GM23338 (cell line): ENCODE results near the gene EGFR. TPM values are rescaled to one million over a fixed set of nuclear protein-coding genes. Genes with fewer than 3 reads are reported as not detected.

ENCODE experiments used
- ATAC-seq: fragments of 200-7000 bp; cut with Tn5 transposase; 3 replicates; pipeline ENCODE4 v1.9.1; 2020
- DNase-seq: peaks from one replicate; pipeline ENCODE4 v3.0.0-alpha.2; 2015; ENCODE audit warnings: low spot score
- H2AFZ ChIP-seq: fragments of 200-600 bp; sonication (generic); 2 replicates; pipeline ENCODE4 v1.8.0; 2016; ENCODE audit warnings: antibody characterized with exemption, mild to moderate bottlenecking, moderate library complexity
- H3F3A ChIP-seq: fragments of 200-600 bp; sonication (generic); replicated peaks from 2 replicates; pipeline ENCODE4 v1.8.0; 2017; ENCODE audit warnings: antibody characterized with exemption, mixed run types, low read depth
- H3K27ac ChIP-seq: fragments of 200-600 bp; sonication (generic); 2 replicates; pipeline ENCODE4 v1.6.1; 2016; ENCODE audit warnings: low read depth
- H3K27me3 ChIP-seq: fragments of 200-600 bp; sonication (generic); 2 replicates; pipeline ENCODE4 v1.8.0; 2016; ENCODE audit warnings: mild to moderate bottlenecking, mixed run types, moderate library complexity; ENCODE audit not compliant: insufficient read depth
- H3K36me3 ChIP-seq: fragments of 200-600 bp; sonication (generic); 2 replicates; pipeline ENCODE4 v1.8.0; 2016; ENCODE audit warnings: mild to moderate bottlenecking; ENCODE audit not compliant: insufficient read depth
- H3K4me1 ChIP-seq: fragments of 200-600 bp; sonication (generic); 2 replicates; pipeline ENCODE4 v1.8.0; 2016; ENCODE audit warnings: mild to moderate bottlenecking, moderate library complexity; ENCODE audit not compliant: insufficient read depth
- H3K4me2 ChIP-seq: fragments of 200-600 bp; sonication (generic); 2 replicates; pipeline ENCODE4 v1.7.1; 2017; ENCODE audit warnings: mixed run types
- H3K4me3 ChIP-seq: fragments of 200-600 bp; sonication (generic); 2 replicates; pipeline ENCODE4 v1.6.1; 2016; ENCODE audit warnings: mixed run types
- H3K79me2 ChIP-seq: fragments of 200-600 bp; sonication (generic); replicated peaks from 2 replicates; pipeline ENCODE4 v1.8.0; 2017; ENCODE audit warnings: mild to moderate bottlenecking; ENCODE audit not compliant: insufficient read depth
- H3K9me2 ChIP-seq: fragments of 200-600 bp; sonication (generic); 2 replicates; pipeline ENCODE4 v1.8.0; 2017; ENCODE audit not compliant: insufficient read depth
- H4K20me1 ChIP-seq: fragments of 200-600 bp; sonication (generic); replicated peaks from 2 replicates; pipeline ENCODE4 v1.8.0; 2017; ENCODE audit warnings: mild to moderate bottlenecking; ENCODE audit not compliant: insufficient read depth
- H3K27ac Mint-ChIP-seq: 2 replicates; pipeline ENCODE4 v1.8.0; 2020; ENCODE audit warnings: inconsistent platforms, mild to moderate bottlenecking, moderate library complexity, mixed read lengths
- H3K27me3 Mint-ChIP-seq: 3 replicates; pipeline ENCODE4 v1.8.0; 2022; ENCODE audit warnings: low read depth, mild to moderate bottlenecking, moderate library complexity, mixed read lengths, inconsistent platforms; ENCODE audit not compliant: insufficient read depth, poor library complexity
- H3K36me3 Mint-ChIP-seq: 3 replicates; pipeline ENCODE4 v1.8.0; 2021; ENCODE audit warnings: low read depth, mild to moderate bottlenecking, inconsistent platforms, moderate library complexity, mixed read lengths
- H3K4me1 Mint-ChIP-seq: 3 replicates; pipeline ENCODE4 v1.8.0; 2020; ENCODE audit warnings: mild to moderate bottlenecking, inconsistent platforms, mixed read lengths
- H3K4me3 Mint-ChIP-seq: 3 replicates; pipeline ENCODE4 v1.8.0; 2021; ENCODE audit warnings: moderate library complexity, mild to moderate bottlenecking, inconsistent platforms, mixed read lengths
- H3K9me3 Mint-ChIP-seq: 3 replicates; pipeline ENCODE4 v1.8.0; 2020; ENCODE audit warnings: moderate library complexity, mild to moderate bottlenecking, inconsistent platforms, mixed read lengths
- CREB1 ChIP-seq: fragments of 250-450 bp; sonication (Bioruptor Pico); IDR thresholded peaks from 2 replicates; pipeline ENCODE4 v1.5.0; 2020; ENCODE audit warnings: low read depth, mild to moderate bottlenecking, moderate library complexity
- EZH2 ChIP-seq: fragments of 200-600 bp; sonication (generic); IDR thresholded peaks from one replicate; pipeline ENCODE4 v1.8.0; 2017; ENCODE audit warnings: antibody characterized with exemption, mild to moderate bottlenecking, low read depth; ENCODE audit not compliant: unreplicated experiment
- EZH2phosphoT487 ChIP-seq: fragments of 200-600 bp; sonication (generic); IDR thresholded peaks from one replicate; pipeline ENCODE4 v1.8.1; 2018; ENCODE audit warnings: antibody characterized with exemption; ENCODE audit not compliant: unreplicated experiment
- JUNB ChIP-seq: IDR thresholded peaks from one replicate; pipeline ENCODE4 v1.6.1; 2016; ENCODE audit warnings: antibody characterized with exemption; ENCODE audit not compliant: unreplicated experiment
- NANOG ChIP-seq: IDR thresholded peaks from 2 replicates; pipeline ENCODE4 v1.6.1; 2016; ENCODE audit warnings: antibody characterized with exemption, borderline replicate concordance
- POLR2AphosphoS5 ChIP-seq: IDR thresholded peaks from 2 replicates; pipeline ENCODE4 v1.6.1; 2016; ENCODE audit warnings: antibody characterized with exemption, low read depth
- STAT1 ChIP-seq: IDR thresholded peaks from one replicate; pipeline ENCODE4 v1.6.1; 2016; ENCODE audit warnings: antibody characterized with exemption; ENCODE audit not compliant: unreplicated experiment
- ZNF114 ChIP-seq: fragments of 250-450 bp; sonication (Bioruptor Pico); IDR thresholded peaks from 2 replicates; pipeline ENCODE4 v1.5.0; 2020; ENCODE audit warnings: mild to moderate bottlenecking, moderate library complexity
- ZNF331 ChIP-seq: fragments of 250-450 bp; sonication (Bioruptor Pico); IDR thresholded peaks from 2 replicates; pipeline ENCODE4 v1.5.0; 2020; ENCODE audit warnings: low read depth, mild to moderate bottlenecking, moderate library complexity
- polyA plus RNA-seq: library from polyadenylated mRNA; unstranded; fragments of >200 nt; fragmentation: Nextera tagmentation; extraction: Ambion mirVana; gene quantifications from 2 replicates; pipeline ENCODE4 v1.2.1, GENCODE V29; 2016
- total RNA-seq: library from RNA; depleted of rRNA; stranded (reverse); fragments of >200 nt; shearing (Covaris generic); gene quantifications from 2 replicates; pipeline ENCODE4 v1.2.3, GENCODE V29; 2014
- TF ChIP-seq, protein P1 (sequence below): IDR thresholded peaks from 2 replicates; pipeline ENCODE4 v1.6.1; 2016; ENCODE audit warnings: antibody characterized with exemption
- TF ChIP-seq, protein P2 (sequence below): IDR thresholded peaks from one replicate; pipeline ENCODE4 v1.6.1; 2018; ENCODE audit warnings: antibody characterized with exemption; ENCODE audit not compliant: unreplicated experiment
- TF ChIP-seq, protein P3 (sequence below), 2 experiments: fragments of 200-600 bp in 1 of 2; sonication (generic) in 1 of 2; conservative IDR thresholded peaks; 2 replicates each; pipeline versions ENCODE4 v1.5.1 to v1.6.1; 2016 to 2017; ENCODE audit warnings: antibody characterized with exemption in 2 of 2, low read depth in 2 of 2, mild to moderate bottlenecking in 2 of 2, moderate library complexity in 1 of 2
- TF ChIP-seq, protein P4 (sequence below): fragments of 250-450 bp; sonication (Bioruptor Pico); IDR thresholded peaks from 2 replicates; pipeline ENCODE4 v1.5.0; 2020; ENCODE audit warnings: mild to moderate bottlenecking, moderate library complexity

EGFR gene
- total and polyA plus RNA-seq, 2 experiments from 2014 or later: 1.5 to 4.5 TPM

DNA sequence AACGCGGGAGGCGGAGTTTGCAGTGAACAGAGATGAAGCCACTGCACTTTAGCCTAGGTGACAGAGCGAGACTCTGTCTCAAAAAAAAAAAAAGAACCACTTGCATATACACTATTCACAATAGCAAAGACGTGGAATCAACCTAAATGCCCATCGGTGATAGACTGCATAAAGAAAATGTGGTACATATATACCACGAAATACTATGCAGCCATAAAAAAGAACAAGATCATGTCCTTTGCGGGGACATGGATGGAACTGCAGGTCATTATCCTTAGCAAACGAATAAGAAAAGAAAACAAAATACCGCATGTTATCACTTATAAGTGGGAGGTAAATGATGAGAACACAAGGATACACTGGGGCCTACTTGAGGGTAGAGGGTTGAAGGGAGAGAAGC lies 39.5 kb downstream of the EGFR start:
- DNase-seq (no peak), ATAC-seq (no peak)
- no peaks in the 10 kb centered on the region for H3K36me3 ChIP-seq
- peaks cover 5% of the 10 kb centered on the region for H3K27me3 Mint-ChIP-seq
- no peaks in the 10 kb centered on the region for H3K9me3 Mint-ChIP-seq
- no peak overlapping the region for H3K4me2 ChIP-seq
- no peaks in the 10 kb centered on the region for H3K4me1 ChIP-seq
- H4K20me1 ChIP-seq: no peaks in the 10 kb centered on the region
- H3K27ac Mint-ChIP-seq: no peak overlapping the region
- H3K4me1 Mint-ChIP-seq: peaks cover 4% of the 10 kb centered on the region; the same call in 2 of the 3 replicates
- TF ChIP-seq JUNB: no peak
- no peak for TF ChIP-seq NANOG
- no peak for TF ChIP-seq ZNF114 (CRISPR knock-in tag)
- TF ChIP-seq, protein P1, sequence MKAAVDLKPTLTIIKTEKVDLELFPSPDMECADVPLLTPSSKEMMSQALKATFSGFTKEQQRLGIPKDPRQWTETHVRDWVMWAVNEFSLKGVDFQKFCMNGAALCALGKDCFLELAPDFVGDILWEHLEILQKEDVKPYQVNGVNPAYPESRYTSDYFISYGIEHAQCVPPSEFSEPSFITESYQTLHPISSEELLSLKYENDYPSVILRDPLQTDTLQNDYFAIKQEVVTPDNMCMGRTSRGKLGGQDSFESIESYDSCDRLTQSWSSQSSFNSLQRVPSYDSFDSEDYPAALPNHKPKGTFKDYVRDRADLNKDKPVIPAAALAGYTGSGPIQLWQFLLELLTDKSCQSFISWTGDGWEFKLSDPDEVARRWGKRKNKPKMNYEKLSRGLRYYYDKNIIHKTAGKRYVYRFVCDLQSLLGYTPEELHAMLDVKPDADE: no peak
- no peak for TF ChIP-seq POLR2AphosphoS5
- TF ChIP-seq STAT1: no peak
- TF ChIP-seq, protein P2, sequence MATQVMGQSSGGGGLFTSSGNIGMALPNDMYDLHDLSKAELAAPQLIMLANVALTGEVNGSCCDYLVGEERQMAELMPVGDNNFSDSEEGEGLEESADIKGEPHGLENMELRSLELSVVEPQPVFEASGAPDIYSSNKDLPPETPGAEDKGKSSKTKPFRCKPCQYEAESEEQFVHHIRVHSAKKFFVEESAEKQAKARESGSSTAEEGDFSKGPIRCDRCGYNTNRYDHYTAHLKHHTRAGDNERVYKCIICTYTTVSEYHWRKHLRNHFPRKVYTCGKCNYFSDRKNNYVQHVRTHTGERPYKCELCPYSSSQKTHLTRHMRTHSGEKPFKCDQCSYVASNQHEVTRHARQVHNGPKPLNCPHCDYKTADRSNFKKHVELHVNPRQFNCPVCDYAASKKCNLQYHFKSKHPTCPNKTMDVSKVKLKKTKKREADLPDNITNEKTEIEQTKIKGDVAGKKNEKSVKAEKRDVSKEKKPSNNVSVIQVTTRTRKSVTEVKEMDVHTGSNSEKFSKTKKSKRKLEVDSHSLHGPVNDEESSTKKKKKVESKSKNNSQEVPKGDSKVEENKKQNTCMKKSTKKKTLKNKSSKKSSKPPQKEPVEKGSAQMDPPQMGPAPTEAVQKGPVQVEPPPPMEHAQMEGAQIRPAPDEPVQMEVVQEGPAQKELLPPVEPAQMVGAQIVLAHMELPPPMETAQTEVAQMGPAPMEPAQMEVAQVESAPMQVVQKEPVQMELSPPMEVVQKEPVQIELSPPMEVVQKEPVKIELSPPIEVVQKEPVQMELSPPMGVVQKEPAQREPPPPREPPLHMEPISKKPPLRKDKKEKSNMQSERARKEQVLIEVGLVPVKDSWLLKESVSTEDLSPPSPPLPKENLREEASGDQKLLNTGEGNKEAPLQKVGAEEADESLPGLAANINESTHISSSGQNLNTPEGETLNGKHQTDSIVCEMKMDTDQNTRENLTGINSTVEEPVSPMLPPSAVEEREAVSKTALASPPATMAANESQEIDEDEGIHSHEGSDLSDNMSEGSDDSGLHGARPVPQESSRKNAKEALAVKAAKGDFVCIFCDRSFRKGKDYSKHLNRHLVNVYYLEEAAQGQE: no peak
- TF ChIP-seq, protein P3, sequence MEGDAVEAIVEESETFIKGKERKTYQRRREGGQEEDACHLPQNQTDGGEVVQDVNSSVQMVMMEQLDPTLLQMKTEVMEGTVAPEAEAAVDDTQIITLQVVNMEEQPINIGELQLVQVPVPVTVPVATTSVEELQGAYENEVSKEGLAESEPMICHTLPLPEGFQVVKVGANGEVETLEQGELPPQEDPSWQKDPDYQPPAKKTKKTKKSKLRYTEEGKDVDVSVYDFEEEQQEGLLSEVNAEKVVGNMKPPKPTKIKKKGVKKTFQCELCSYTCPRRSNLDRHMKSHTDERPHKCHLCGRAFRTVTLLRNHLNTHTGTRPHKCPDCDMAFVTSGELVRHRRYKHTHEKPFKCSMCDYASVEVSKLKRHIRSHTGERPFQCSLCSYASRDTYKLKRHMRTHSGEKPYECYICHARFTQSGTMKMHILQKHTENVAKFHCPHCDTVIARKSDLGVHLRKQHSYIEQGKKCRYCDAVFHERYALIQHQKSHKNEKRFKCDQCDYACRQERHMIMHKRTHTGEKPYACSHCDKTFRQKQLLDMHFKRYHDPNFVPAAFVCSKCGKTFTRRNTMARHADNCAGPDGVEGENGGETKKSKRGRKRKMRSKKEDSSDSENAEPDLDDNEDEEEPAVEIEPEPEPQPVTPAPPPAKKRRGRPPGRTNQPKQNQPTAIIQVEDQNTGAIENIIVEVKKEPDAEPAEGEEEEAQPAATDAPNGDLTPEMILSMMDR (conservative IDR thresholded peaks at IDR 0.05; ENCODE audit: low read depth in 2 of 2): no peak
- TF ChIP-seq CREB1: no peak
- no peak for TF ChIP-seq ZNF331 (CRISPR knock-in tag)
- TF ChIP-seq EZH2phosphoT487: no peak
- TF ChIP-seq EZH2: no peak
- TF ChIP-seq, protein P4, sequence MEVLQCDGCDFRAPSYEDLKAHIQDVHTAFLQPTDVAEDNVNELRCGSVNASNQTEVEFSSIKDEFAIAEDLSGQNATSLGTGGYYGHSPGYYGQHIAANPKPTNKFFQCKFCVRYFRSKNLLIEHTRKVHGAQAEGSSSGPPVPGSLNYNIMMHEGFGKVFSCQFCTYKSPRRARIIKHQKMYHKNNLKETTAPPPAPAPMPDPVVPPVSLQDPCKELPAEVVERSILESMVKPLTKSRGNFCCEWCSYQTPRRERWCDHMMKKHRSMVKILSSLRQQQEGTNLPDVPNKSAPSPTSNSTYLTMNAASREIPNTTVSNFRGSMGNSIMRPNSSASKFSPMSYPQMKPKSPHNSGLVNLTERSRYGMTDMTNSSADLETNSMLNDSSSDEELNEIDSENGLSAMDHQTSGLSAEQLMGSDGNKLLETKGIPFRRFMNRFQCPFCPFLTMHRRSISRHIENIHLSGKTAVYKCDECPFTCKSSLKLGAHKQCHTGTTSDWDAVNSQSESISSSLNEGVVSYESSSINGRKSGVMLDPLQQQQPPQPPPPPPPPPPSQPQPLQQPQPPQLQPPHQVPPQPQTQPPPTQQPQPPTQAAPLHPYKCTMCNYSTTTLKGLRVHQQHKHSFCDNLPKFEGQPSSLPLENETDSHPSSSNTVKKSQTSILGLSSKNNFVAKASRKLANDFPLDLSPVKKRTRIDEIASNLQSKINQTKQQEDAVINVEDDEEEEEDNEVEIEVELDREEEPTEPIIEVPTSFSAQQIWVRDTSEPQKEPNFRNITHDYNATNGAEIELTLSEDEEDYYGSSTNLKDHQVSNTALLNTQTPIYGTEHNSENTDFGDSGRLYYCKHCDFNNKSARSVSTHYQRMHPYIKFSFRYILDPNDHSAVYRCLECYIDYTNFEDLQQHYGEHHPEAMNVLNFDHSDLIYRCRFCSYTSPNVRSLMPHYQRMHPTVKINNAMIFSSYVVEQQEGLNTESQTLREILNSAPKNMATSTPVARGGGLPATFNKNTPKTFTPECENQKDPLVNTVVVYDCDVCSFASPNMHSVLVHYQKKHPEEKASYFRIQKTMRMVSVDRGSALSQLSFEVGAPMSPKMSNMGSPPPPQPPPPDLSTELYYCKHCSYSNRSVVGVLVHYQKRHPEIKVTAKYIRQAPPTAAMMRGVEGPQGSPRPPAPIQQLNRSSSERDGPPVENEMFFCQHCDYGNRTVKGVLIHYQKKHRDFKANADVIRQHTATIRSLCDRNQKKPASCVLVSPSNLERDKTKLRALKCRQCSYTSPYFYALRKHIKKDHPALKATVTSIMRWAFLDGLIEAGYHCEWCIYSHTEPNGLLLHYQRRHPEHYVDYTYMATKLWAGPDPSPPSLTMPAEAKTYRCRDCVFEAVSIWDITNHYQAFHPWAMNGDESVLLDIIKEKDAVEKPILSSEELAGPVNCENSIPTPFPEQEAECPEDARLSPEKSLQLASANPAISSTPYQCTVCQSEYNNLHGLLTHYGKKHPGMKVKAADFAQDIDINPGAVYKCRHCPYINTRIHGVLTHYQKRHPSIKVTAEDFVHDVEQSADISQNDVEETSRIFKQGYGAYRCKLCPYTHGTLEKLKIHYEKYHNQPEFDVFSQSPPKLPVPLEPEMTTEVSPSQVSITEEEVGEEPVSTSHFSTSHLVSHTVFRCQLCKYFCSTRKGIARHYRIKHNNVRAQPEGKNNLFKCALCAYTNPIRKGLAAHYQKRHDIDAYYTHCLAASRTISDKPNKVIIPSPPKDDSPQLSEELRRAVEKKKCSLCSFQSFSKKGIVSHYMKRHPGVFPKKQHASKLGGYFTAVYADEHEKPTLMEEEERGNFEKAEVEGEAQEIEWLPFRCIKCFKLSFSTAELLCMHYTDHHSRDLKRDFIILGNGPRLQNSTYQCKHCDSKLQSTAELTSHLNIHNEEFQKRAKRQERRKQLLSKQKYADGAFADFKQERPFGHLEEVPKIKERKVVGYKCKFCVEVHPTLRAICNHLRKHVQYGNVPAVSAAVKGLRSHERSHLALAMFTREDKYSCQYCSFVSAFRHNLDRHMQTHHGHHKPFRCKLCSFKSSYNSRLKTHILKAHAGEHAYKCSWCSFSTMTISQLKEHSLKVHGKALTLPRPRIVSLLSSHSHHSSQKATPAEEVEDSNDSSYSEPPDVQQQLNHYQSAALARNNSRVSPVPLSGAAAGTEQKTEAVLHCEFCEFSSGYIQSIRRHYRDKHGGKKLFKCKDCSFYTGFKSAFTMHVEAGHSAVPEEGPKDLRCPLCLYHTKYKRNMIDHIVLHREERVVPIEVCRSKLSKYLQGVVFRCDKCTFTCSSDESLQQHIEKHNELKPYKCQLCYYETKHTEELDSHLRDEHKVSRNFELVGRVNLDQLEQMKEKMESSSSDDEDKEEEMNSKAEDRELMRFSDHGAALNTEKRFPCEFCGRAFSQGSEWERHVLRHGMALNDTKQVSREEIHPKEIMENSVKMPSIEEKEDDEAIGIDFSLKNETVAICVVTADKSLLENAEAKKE (CRISPR knock-in tag): no peak
- no peak overlapping the region for H3K4me3 ChIP-seq
- H3K4me3 Mint-ChIP-seq: no peak overlapping the region
- no peaks in the 10 kb centered on the region for H3K79me2 ChIP-seq
- no peaks in the 10 kb centered on the region for H3K36me3 Mint-ChIP-seq
- H3K27me3 ChIP-seq: no peaks in the 10 kb centered on the region
- no peaks in the 10 kb centered on the region for H3K9me2 ChIP-seq
- H3K27ac ChIP-seq: no peak overlapping the region
- no peak overlapping the region for H2AFZ ChIP-seq
- no peaks in the 10 kb centered on the region for H3F3A ChIP-seq
